DND-41 (cell line): ENCODE data around the gene CLNK.

ENCODE experiments used
- ATAC-seq: fragments of 200-7000 bp; cut with Tn5 transposase; 3 replicates; pipeline ENCODE4 v1.9.1; 2021; ENCODE audit warnings: low read depth; ENCODE audit not compliant: insufficient read depth
- DNase-seq: peaks from one replicate; pipeline ENCODE4 v3.0.0-alpha.2; 2020
- H2AFZ ChIP-seq: 2 replicates; pipeline ENCODE4 v1.6.0; 2012; ENCODE audit warnings: low read depth, low read length
- H3K27ac ChIP-seq: 2 replicates; pipeline ENCODE4 v1.5.1; 2012; ENCODE audit warnings: low read length, inconsistent platforms
- H3K27me3 ChIP-seq: fragments of 200-600 bp; sonication (generic); 2 replicates; pipeline ENCODE4 v1.6.0; 2012; ENCODE audit warnings: low read length, mild to moderate bottlenecking, inconsistent platforms; ENCODE audit not compliant: insufficient read depth, poor library complexity
- H3K36me3 ChIP-seq: 2 replicates; pipeline ENCODE4 v1.5.1; 2012; ENCODE audit warnings: low read length, inconsistent platforms; ENCODE audit not compliant: insufficient read depth
- H3K4me1 ChIP-seq: 2 replicates; pipeline ENCODE4 v1.5.1; 2012; ENCODE audit warnings: mild to moderate bottlenecking, low read length; ENCODE audit not compliant: insufficient read depth
- H3K4me2 ChIP-seq: 2 replicates; pipeline ENCODE4 v1.6.0; 2012; ENCODE audit warnings: mild to moderate bottlenecking, moderate library complexity, low read length, inconsistent platforms; ENCODE audit not compliant: insufficient read depth
- H3K4me3 ChIP-seq, 2 experiments: fragments of 200-600 bp in 1 of 2; shearing (Covaris generic) in 1 of 2; 2 replicates each; pipeline ENCODE4 v1.5.1; 2012 to 2016; ENCODE audit warnings: inconsistent platforms in 2 of 2, low read length in 2 of 2, mild to moderate bottlenecking in 2 of 2, low read depth in 1 of 2, moderate library complexity in 1 of 2
- H3K79me2 ChIP-seq: 2 replicates; pipeline ENCODE4 v1.6.0; 2012; ENCODE audit warnings: low read length, inconsistent platforms; ENCODE audit not compliant: insufficient read depth
- H3K9ac ChIP-seq: 2 replicates; pipeline ENCODE4 v1.6.0; 2012; ENCODE audit warnings: low read depth, mild to moderate bottlenecking, inconsistent platforms, low read length, moderate library complexity
- H3K9me3 ChIP-seq: 2 replicates; pipeline ENCODE4 v1.5.1; 2012; ENCODE audit warnings: low read length, moderate library complexity, mild to moderate bottlenecking, inconsistent platforms; ENCODE audit not compliant: insufficient read depth, severe bottlenecking
- H4K20me1 ChIP-seq: 2 replicates; pipeline ENCODE4 v1.6.0; 2012; ENCODE audit warnings: low read length; ENCODE audit not compliant: insufficient read depth
- EZH2 ChIP-seq: IDR thresholded peaks from 3 replicates; pipeline ENCODE4 v1.6.1; 2012; ENCODE audit warnings: borderline replicate concordance, low read depth, mild to moderate bottlenecking, moderate library complexity, low read length, inconsistent platforms; ENCODE audit not compliant: severe bottlenecking
- TF ChIP-seq, protein P1 (sequence below): IDR thresholded peaks from 2 replicates; pipeline ENCODE4 v1.5.1; 2012; ENCODE audit warnings: borderline replicate concordance, low read length, moderate library complexity, mild to moderate bottlenecking; ENCODE audit not compliant: poor library complexity, severe bottlenecking; ENCODE audit errors: extremely low read depth

The CLNK gene

GRCh38 chr4:10590896-10591295 is 93.7 kb downstream of the CLNK start:
- Histone ChIP-seq H3K4me3 (no peak overlapping the region), H3K27ac (no peak overlapping the region), H3K9ac (no peak overlapping the region), H3K36me3 (no peaks in the 10 kb centered on the region), H3K4me2 (no peak overlapping the region), H2AFZ (no peak overlapping the region), H3K9me3 (no peaks in the 10 kb centered on the region), H3K79me2 (no peaks in the 10 kb centered on the region), H3K27me3 (no peaks in the 10 kb centered on the region), H3K4me1 (peaks cover 41% of the 10 kb centered on the region), H4K20me1 (no peaks in the 10 kb centered on the region)
- no peak for ATAC-seq
- no peak for DNase-seq
- no peak for TF ChIP-seq EZH2
- TF ChIP-seq, protein P1, sequence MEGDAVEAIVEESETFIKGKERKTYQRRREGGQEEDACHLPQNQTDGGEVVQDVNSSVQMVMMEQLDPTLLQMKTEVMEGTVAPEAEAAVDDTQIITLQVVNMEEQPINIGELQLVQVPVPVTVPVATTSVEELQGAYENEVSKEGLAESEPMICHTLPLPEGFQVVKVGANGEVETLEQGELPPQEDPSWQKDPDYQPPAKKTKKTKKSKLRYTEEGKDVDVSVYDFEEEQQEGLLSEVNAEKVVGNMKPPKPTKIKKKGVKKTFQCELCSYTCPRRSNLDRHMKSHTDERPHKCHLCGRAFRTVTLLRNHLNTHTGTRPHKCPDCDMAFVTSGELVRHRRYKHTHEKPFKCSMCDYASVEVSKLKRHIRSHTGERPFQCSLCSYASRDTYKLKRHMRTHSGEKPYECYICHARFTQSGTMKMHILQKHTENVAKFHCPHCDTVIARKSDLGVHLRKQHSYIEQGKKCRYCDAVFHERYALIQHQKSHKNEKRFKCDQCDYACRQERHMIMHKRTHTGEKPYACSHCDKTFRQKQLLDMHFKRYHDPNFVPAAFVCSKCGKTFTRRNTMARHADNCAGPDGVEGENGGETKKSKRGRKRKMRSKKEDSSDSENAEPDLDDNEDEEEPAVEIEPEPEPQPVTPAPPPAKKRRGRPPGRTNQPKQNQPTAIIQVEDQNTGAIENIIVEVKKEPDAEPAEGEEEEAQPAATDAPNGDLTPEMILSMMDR: no peak

DNA sequence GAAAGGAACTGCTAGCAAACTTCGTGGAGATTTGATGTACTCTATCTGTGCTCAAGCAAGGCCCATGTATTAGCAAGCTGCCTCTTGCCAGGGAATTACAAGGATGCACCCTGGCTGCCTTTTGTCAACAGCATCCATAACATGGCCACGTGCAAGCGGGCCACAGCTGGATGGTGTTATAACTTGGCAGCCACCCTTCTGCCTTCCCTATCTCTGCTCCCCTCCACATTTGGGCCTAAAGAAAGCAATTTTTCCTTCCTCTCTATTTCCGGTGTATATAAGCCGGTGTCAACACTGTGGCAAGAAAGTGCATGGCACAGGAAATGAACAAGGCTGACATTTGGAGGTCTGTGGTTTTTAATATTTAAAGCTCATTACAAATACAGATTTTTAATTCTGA is 94.8 kb downstream of the CLNK start:
- H3K36me3 ChIP-seq: no peaks in the 10 kb centered on the region
- H3K4me1 ChIP-seq: peaks cover 42% of the 10 kb centered on the region
- peak overlapping the region; percentile 26; the same call in 1 of the 2 replicates for H3K4me2 ChIP-seq
- H3K27me3 ChIP-seq: no peaks in the 10 kb centered on the region
- H3K27ac ChIP-seq: peak overlapping the region; percentile 64
- ATAC-seq (peak; percentile 74), DNase-seq (peak; percentile 70)
- H3K79me2 ChIP-seq: no peaks in the 10 kb centered on the region
- no peak overlapping the region for H3K9ac ChIP-seq
- H4K20me1 ChIP-seq: no peaks in the 10 kb centered on the region
- H3K4me3 ChIP-seq: no peak overlapping the region
- H2AFZ ChIP-seq: peak overlapping the region; percentile 48
- no peak for TF ChIP-seq EZH2
- TF ChIP-seq, protein P1: no peak
- H3K9me3 ChIP-seq: no peaks in the 10 kb centered on the region

DNA sequence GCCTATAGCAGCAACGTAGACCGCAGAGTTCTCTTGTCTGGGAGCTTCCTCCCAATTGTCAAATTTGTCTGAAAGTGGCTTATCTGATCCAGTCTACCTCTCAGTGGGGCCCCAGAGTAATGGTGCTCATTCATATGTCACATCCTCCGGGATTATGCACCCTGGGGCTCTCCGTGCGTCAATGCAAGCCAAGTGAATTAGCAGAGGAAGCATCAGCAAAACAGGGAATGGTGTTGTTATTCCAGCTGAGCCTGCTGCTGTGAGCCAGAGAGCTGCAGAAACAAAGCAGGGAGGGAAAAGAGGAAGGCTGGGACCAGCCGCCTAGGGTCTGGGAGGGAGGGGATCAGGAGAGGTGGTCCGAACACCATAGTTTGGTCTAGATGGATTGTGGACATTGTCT is 95.2 kb downstream of the CLNK start:
- Histone ChIP-seq H3K27me3 (no peaks in the 10 kb centered on the region), H3K4me3 (no peak overlapping the region), H3K79me2 (no peaks in the 10 kb centered on the region), H2AFZ (peak overlapping the region; percentile 48), H3K9ac (no peak overlapping the region), H3K4me1 (peaks cover 47% of the 10 kb centered on the region), H3K9me3 (no peaks in the 10 kb centered on the region), H4K20me1 (no peaks in the 10 kb centered on the region), H3K4me2 (0 out of 2 replicates have a peak overlapping the region, but pooled peaks have one; percentile 26), H3K27ac (peak overlapping the region; percentile 64), H3K36me3 (no peaks in the 10 kb centered on the region)
- DNase-seq: no peak
- no peak for ATAC-seq
- TF ChIP-seq, protein P1: no peak
- no peak for TF ChIP-seq EZH2

DNA sequence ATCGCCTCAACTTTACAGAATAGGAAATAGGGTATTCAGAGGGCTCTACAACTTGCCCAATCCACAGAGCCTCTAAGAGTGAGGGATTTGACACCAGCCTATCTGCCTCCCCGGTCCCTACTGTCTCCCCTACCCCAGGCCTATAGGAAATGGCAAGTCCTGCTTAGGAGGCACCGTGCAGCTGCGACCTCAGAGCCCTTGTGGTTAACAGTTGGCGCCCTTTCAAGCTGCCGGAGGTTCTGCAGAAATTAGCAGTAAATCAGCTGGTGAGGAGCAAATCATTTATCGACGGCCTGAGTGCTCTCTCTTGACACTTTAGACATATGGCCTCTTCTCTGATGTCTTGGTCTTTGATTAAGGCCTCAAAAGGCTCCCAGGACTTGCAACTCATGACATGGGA is 96.9 kb downstream of the CLNK start:
- peak; percentile 93 for ATAC-seq
- DNase-seq: peak; percentile 93
- H3K79me2 ChIP-seq: no peaks in the 10 kb centered on the region
- H3K9me3 ChIP-seq: no peaks in the 10 kb centered on the region
- H3K27me3 ChIP-seq: no peaks in the 10 kb centered on the region
- peak overlapping the region; percentile 37; the same call in 1 of the 2 replicates for H3K4me2 ChIP-seq
- TF ChIP-seq EZH2: no peak
- TF ChIP-seq, protein P1: no peak
- H3K4me3 ChIP-seq: no peak overlapping the region
- H3K4me1 ChIP-seq: peaks cover 55% of the 10 kb centered on the region
- peak overlapping the region; percentile 41 for H2AFZ ChIP-seq
- H3K9ac ChIP-seq: peak overlapping the region; percentile 6; the same call in 1 of the 2 replicates
- H3K36me3 ChIP-seq: no peaks in the 10 kb centered on the region
- H3K27ac ChIP-seq: peak overlapping the region; percentile 74
- H4K20me1 ChIP-seq: no peaks in the 10 kb centered on the region
